HEK293T (cell line): ENCODE data around the gene TTC7B.

Experiments used
- FOXM1 ChIP-seq: fragments of 450-650 bp; IDR thresholded peaks from 2 replicates; pipeline ENCODE4 v1.6.1; 2017; ENCODE audit warnings: mild to moderate bottlenecking, borderline replicate concordance
- HDGF ChIP-seq: fragments of 450-650 bp; IDR thresholded peaks from 2 replicates; pipeline ENCODE4 v1.6.1; 2017; ENCODE audit warnings: antibody characterized with exemption, borderline replicate concordance
- SP1 ChIP-seq: fragments of 450-650 bp; IDR thresholded peaks from 2 replicates; pipeline ENCODE4 v1.6.1; 2017
- TF ChIP-seq, protein P1 (sequence below): fragments of 450-650 bp; IDR thresholded peaks from 2 replicates; pipeline ENCODE4 v1.6.1; 2016

- TF ChIP-seq SP1, result no peak
- TF ChIP-seq FOXM1, result no peak
- TF ChIP-seq, protein P1, sequence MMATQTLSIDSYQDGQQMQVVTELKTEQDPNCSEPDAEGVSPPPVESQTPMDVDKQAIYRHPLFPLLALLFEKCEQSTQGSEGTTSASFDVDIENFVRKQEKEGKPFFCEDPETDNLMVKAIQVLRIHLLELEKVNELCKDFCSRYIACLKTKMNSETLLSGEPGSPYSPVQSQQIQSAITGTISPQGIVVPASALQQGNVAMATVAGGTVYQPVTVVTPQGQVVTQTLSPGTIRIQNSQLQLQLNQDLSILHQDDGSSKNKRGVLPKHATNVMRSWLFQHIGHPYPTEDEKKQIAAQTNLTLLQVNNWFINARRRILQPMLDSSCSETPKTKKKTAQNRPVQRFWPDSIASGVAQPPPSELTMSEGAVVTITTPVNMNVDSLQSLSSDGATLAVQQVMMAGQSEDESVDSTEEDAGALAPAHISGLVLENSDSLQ, result no peak
- no peak for TF ChIP-seq HDGF
These were observed 246.4 kb downstream of the TTC7B start for GRCh38 chr14:90569606-90570387.
